Mammary microvascular endothelial cell (primary cell): ENCODE measurements around the gene MTMR10. TPM values are rescaled to one million over a fixed set of nuclear protein-coding genes. Genes with fewer than 3 reads are reported as not detected.

Source experiments
- total RNA-seq: library from RNA; depleted of rRNA; stranded (reverse); fragments of >200 nt; gene quantifications from 2 replicates; pipeline ENCODE4 v1.2.3, GENCODE V29; 2015

Gene MTMR10, protein sequence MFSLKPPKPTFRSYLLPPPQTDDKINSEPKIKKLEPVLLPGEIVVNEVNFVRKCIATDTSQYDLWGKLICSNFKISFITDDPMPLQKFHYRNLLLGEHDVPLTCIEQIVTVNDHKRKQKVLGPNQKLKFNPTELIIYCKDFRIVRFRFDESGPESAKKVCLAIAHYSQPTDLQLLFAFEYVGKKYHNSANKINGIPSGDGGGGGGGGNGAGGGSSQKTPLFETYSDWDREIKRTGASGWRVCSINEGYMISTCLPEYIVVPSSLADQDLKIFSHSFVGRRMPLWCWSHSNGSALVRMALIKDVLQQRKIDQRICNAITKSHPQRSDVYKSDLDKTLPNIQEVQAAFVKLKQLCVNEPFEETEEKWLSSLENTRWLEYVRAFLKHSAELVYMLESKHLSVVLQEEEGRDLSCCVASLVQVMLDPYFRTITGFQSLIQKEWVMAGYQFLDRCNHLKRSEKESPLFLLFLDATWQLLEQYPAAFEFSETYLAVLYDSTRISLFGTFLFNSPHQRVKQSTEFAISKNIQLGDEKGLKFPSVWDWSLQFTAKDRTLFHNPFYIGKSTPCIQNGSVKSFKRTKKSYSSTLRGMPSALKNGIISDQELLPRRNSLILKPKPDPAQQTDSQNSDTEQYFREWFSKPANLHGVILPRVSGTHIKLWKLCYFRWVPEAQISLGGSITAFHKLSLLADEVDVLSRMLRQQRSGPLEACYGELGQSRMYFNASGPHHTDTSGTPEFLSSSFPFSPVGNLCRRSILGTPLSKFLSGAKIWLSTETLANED
- 49.4 and 50.5 TPM in 2 replicates for total RNA-seq

GRCh38 chr15:30991255-30992235 lies at the start of gene MTMR10:
TSS of gene MTMR10 (minus strand) at chr15:30991628. CDS start at chr15:30991506, 122 bp downstream.

DNA sequence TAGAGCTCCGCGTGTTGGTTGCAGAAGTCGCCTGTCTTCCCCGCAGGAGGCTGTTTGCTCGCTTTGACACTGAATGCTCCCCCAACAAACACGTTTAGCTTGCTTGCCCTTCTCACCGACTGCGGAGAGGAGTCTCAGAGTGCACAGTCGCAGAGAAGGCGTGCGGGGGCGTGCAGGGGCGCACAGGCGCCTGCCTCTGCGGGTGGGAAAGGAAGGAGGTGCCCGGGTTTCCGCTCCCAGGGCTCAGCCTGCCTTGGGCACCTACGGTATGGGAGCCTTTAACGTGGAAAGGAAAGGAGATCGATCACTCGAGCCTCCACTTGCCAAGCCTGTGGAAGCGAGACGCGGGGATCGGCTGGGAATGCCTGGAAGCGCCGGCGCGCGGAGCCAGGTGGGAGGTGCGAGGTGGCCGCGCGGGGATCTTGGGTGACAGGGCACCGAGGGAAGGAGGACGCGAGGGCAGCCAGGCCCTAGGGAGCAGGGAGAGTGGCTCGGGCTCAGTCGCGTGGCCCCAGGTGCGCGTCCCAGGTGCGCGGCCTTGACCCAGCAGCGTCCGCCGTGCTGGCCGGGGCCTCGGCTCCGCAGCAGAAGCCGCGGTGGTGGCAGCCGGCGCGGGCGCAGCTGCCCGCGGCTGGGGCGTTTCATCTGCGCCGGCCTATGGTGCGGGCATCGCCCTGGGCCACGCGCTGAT lies 87.8 kb downstream of the MTMR10 start, which contains the start of gene FAN1:
Gene FAN1 (plus strand): TSS at position 419 of the 691 bp plus-strand sequence. CDS start 749 bp downstream, outside the sequence.

Other genes with a start within 250 kb of the MTMR10 start
- 9.4 and 11.1 TPM in 2 replicates for gene FAN1, start 87.7 kb downstream of the MTMR10 start, total RNA-seq
- gene TRPM1, start 110.1 kb upstream of the MTMR10 start, total RNA-seq: under 0.01 and 0.60 TPM in 2 replicates